Amygdala (tissue), 56 donors: ENCODE data around the gene RBM38.

Source experiments
- DNase-seq, 56 donors: peaks; one replicate each; lab custom pipeline; 2025; lab: John Stamatoyannopoulos, UW

The RBM38 gene

GRCh38 chr20:57445298-57445697 lies 54.1 kb downstream of the RBM38 start:
- no peak for DNase-seq

- DNase-seq: no peak
Observed at GRCh38 chr20:57445774-57446173, 54.6 kb downstream of the RBM38 start.

GRCh38 chr20:57448764-57449354 lies 57.7 kb downstream of the RBM38 start:
- DNase-seq: no peak

- no peak for DNase-seq
Observed at GRCh38 chr20:57449398-57450354, 58.5 kb downstream of the RBM38 start.

- DNase-seq: peak in 16 of 56 donors; percentile 7 to 51 (median 24)
Observed at GRCh38 chr20:57450419-57450818, 59.2 kb downstream of the RBM38 start.

GRCh38 chr20:57450931-57451330 lies 59.7 kb downstream of the RBM38 start:
- no peak for DNase-seq

GRCh38 chr20:57451431-57451794 lies 60.2 kb downstream of the RBM38 start:
- DNase-seq: no peak

- no peak for DNase-seq
Observed at GRCh38 chr20:57451795-57452661, 60.8 kb downstream of the RBM38 start.

GRCh38 chr20:57455386-57455785 lies 64.2 kb downstream of the RBM38 start:
- DNase-seq: no peak

GRCh38 chr20:57456116-57456515 lies 64.9 kb downstream of the RBM38 start:
- no peak for DNase-seq

GRCh38 chr20:57457243-57458095 lies 66.3 kb downstream of the RBM38 start:
- DNase-seq: peak in 10 of 56 donors; percentile 16 to 59 (median 36)

- DNase-seq: peak in 39 of 56 donors; percentile 9 to 66 (median 30)
Observed at GRCh38 chr20:57458400-57459160, 67.4 kb downstream of the RBM38 start.
